ENCODE measurements around the gene KCNMB1.

The KCNMB1 gene

GRCh38 chr5:170414786-170415185, 25.6 kb upstream of the KCNMB1 start:
- no peak for DNase-seq (ENCODE audit: low read depth in 2 of 3, low spot score in 1 of 3)

GRCh38 chr5:170413897-170414296, 24.7 kb upstream of the KCNMB1 start:
- DNase-seq (ENCODE audit: low read depth in 2 of 3, low spot score in 1 of 3) = no peak

- no peak for DNase-seq (ENCODE audit: low read depth in 2 of 3, low spot score in 1 of 3)
Observed at GRCh38 chr5:170411100-170411499, 21.9 kb upstream of the KCNMB1 start.

- DNase-seq (ENCODE audit: low read depth in 2 of 3, low spot score in 1 of 3) = no peak
Observed at GRCh38 chr5:170410401-170410800, 21.2 kb upstream of the KCNMB1 start.

DNA sequence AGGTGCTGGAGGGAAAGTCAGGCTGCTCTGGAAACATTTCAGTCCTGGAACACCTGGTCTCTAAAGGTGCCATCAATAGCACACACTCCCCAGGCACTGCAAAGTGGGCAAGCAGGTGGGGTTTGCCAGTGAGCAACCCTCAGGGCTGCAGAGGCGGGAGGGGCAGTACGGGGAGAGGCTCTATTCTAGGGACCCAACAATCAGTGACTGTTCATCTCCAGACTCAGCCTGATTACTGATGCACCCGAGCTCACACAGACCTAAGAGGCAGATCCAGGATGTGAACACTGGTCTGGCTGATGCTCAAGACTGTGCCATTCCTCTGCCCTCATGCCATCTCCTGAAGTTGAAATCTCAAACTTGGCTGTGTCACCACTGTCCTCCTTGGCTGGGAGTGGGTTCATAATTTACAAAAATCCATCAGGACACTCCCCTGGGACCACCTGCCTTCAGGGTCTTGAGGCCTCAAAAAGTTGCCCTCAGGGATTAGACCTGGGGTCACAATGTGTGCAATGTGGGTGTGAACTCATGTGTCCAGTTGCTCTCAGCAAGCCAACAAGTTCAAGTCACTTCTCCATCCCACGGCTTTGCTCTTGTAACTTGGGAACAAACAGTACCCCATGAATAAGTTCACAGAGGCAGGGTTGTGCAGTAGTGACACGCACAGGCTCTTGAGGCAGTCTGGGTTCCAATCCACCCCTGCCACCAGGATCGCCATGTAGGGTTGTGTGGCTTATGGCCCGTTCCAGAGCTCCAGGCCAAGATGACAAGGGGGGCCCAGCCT, 19.9 kb upstream of the KCNMB1 start:
- DNase-seq (ENCODE audit: low read depth in 2 of 3, low spot score in 1 of 3) = no peak

DNA sequence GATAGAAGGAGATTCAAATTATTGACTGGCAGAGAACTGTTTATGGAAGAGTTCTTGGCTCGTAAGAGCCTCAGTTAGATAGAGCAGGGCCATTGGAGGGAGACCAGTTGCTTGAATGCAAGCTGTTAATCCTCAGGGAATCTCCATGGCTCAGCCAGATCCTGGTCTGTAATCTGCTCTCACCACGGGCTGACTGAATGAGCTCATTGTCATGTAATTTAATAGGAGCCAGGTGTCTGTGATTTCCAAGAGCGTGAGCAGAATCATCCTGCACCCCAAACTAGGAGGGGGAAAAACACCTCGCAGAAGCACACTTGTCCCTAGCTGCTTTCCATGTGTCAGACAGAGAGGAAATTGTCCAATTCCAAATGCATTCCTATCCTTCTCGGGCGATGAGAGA, 19.1 kb upstream of the KCNMB1 start:
- no peak for DNase-seq (ENCODE audit: low read depth in 2 of 3, low spot score in 1 of 3)

- DNase-seq (ENCODE audit: low read depth in 2 of 3, low spot score in 1 of 3) = no peak
Observed at GRCh38 chr5:170407062-170407461, 17.9 kb upstream of the KCNMB1 start.

DNA sequence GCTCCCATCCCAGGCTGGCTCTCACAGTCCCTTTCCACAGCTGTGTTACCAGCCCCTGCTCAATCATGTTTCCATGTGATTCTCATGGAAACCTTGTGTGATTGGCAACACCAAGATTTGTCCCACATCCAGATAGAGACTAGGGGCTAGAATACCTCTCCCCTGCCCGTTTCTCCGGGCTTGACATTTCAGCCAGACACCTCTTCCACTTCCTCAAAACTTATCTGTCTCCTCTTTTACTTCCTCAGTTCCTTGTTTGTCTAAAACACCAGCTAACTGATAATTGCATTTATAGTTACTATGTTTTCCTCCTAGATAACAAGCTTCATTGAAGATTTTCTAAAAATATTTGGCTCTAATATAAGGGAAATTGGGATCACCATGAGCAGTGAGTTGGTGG, 16.6 kb upstream of the KCNMB1 start:
- no peak for DNase-seq (ENCODE audit: low read depth in 2 of 3, low spot score in 1 of 3)

DNA sequence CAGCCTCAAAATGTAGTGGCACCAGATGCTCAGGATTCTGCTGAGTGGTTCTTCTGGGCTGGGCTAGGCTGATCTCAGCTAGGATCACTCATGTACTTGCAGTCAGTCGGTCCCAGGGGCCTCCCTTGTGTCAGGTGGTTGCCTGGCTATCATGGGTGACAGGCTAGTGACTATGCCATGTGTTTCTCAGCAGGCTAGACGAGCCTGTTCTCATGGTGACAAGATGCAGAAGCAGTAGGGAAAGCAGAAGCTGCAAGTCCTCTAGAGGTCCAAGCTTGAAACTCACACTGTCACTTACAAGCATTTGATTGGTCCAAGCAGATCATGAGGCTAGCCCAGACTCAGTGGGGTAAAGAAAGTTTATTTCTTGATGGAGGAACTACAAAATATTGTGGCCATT, 15.2 kb upstream of the KCNMB1 start:
- DNase-seq (ENCODE audit: low read depth in 2 of 3, low spot score in 1 of 3) = no peak

- DNase-seq (ENCODE audit: low read depth in 2 of 3, low spot score in 1 of 3) = no peak
Observed at GRCh38 chr5:170403675-170404074, 14.5 kb upstream of the KCNMB1 start.

DNA sequence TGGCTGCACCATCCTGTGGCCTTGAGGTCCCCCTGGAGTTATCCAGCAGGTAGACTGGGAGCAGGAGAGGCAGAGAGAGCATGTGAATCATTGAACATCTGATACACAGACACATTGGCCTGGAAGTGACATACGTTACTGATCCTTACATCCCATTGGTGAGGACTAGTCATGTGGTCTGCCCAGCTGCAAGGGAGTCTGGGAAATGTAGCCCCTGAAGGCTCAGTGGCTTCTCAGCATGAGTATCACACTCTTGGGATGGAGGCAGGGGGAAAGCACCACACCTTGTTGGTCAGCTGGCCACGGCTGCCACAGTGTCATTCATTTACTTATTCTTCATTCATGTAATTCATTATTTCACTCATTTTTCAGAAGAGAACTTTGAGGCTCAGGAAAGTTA, 13.3 kb upstream of the KCNMB1 start:
- DNase-seq (ENCODE audit: low read depth in 2 of 3, low spot score in 1 of 3) = no peak

DNA sequence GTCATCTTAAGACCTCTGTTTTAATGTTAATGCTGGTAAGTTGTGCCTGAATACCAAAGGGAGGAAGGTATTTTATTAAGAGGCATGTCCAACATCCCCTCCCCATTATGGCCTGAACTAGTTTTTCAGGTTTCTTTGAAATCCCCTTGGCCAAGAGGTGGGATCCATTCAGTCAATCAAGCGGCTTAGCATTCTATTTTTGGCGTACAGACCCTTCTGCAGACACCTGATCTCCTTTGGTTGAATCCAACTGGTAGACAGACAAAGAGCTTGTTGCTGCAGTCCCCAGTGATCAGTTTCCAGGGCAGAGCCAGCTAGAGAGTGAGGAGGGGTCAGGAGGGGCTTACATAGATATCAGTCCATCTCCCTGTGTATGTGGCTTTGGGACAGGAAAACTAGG, 7.9 kb upstream of the KCNMB1 start:
- DNase-seq (ENCODE audit: low read depth in 2 of 3, low spot score in 1 of 3) = no peak

- DNase-seq (ENCODE audit: low read depth in 2 of 3, low spot score in 1 of 3) = no peak
Observed at GRCh38 chr5:170393958-170394357, 4.8 kb upstream of the KCNMB1 start.

DNA sequence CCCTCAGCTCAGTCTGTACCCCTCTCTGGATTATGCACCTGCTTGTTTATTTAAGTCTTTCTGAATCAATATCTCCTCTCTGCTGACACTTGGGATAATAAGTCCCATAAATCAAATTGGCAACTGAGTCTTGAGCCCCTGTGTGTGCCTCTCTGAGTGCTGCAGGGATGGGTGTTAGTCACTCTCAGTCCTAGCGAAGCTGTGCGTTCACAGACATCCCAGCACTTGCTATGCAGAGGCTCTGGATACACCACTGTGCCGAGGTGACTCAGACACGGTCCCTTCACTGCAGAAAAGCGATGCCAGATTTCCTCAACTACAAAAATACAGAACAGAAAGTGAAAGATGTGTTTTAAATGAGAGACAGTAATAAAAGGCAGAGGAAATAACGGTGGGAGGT, 4.1 kb upstream of the KCNMB1 start:
- DNase-seq (ENCODE audit: low read depth in 2 of 3, low spot score in 1 of 3) = peak; percentile 9 to 33 (median 23)

GRCh38 chr5:170390472-170390871, 1.3 kb upstream of the KCNMB1 start:
- DNase-seq (ENCODE audit: low read depth in 2 of 3, low spot score in 1 of 3) = no peak

DNA sequence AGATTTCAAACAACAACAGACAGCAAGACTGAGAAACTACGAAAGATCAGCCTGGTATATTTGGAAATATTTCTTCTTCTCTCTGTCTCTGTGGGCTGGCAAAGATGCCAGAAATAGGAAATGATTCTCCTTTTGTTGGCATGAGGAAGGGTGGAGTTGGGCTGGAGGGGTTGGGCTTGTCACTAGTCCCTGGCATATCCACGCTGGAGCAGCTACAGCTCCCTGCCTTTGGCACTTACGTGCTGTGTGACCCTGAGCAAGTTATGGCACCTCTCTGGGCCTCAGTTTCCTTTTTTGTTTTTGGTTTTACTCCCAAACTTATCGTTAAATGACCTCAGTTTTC, 354 bp upstream of the KCNMB1 start:
- DNase-seq (ENCODE audit: low read depth in 2 of 3, low spot score in 1 of 3) = no peak

DNA sequence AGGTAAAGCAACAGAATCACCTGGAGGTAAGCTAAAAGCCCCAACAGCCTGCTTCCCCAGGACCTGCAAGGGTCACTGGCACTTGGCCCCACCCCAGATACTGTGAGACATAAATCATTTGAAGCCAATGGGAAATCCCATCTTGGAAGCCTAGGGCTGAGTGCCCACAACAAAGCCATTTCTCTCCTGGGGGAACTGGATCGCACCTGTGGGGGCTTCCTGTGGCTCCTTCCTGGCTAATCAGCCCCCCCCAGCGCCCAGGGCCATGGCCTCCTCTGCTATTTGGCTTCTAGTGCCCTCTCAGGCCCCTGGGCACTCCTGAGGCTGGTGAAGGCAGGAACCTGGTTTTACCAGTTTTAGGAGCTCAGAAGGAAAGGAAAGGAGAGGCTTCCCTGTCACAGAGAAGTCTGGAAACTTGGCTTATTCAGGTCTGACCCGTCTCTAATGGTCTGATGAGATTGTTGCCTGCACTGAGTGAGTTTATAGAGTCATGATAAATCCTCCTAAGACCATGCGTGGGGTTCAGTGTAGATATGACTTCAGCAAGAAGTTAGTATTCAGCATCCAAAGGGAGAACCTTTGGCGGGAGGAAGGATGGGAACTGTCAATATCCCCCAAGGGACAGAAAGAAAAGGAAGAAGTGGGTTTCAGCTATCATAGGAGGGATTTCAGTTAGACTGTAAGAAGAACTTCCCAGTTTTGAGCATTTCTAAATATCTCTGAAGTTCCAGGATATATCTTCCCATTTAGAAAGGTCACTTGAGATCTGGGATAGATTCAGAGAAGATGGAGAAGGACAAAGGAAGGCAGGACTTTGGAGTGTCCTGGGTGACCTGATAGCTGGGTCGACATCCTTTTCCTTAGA, 1.2 kb downstream of the KCNMB1 start:
- DNase-seq (ENCODE audit: low read depth in 2 of 3, low spot score in 1 of 3) = no peak

DNA sequence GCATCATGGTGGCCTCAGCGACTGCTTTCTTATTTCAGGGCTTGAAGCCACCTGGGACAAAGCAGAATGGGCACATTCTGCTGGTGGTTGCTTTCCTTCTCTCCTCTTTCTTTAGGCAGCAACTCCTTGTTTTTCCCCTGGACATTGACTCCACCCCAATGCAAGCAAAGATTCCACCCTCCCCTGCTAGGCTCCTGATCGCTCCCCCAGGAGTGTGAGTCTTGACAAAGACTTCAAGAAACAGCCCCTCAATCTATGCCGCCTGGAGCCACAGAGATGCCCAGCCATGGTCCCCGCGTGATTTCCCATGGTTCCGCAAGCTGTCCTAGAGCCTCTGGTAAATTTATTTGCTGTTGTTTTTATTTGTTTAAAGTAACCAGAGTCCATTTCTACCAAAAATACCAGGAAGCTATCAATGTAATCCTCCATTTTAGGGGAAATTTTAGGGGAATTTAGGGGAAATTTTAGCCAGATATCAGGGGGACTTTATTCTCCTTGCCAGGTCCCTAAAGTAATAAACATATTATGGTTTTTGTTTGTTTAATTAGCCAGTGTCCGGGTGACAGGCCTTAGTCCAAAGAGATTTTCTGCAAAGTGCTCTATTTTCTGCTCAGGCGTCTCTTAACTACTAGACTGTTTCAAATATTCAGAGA, 2.3 kb downstream of the KCNMB1 start:
- DNase-seq (ENCODE audit: low read depth in 2 of 3, low spot score in 1 of 3) = no peak

GRCh38 chr5:170383227-170383626, 5.9 kb downstream of the KCNMB1 start:
- no peak for DNase-seq (ENCODE audit: low read depth in 2 of 3, low spot score in 1 of 3)

DNA sequence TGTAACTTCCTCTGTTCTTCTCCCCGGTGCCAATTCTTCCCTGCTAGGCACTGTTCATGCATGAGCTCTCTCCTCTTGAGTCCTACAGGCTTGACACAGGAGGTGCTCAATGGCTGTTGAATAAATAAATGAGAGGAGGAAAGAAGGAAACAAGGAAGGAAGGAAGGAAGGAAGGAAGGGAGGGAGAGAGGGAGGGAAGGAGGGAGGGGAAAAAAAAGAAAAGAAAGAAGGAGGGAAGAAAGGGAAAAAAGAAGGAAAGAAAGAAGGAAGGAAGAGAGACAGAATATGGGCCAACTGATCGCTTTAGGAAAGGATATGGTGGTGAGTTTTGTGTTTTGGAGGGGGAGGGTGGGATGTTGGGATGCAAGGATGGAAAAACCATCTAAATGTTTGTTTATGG, 6.4 kb downstream of the KCNMB1 start:
- DNase-seq (ENCODE audit: low read depth in 2 of 3, low spot score in 1 of 3) = no peak

DNA sequence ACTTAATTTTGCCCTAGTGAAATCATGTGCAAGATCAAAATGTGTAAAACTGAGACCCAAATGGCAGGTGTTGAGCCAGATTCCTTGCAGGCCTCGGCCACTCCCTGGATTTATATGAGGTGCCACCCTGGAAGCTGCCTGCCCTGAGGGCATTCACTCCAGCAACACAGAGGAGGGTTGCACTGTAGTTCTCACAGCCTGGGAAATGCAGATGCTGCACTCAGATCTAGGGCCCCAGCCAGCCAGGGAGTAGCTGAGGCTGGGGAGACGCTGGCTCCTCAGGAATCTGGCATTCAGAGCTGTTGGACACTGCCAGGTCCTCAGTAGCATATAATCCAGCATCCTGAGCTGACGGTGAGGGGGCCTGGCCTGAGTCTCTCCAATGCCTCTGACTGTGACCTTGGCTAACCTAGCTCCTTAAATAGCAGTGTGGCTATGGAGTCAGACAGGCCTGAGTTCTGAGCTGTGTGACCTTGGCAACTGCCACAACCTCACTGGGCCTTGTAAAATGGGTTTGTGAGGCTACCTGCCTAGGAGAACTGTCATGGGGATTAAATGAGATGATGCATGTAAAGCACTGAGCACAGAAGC, 8.7 kb downstream of the KCNMB1 start:
- DNase-seq (ENCODE audit: low read depth in 2 of 3, low spot score in 1 of 3) = no peak

DNA sequence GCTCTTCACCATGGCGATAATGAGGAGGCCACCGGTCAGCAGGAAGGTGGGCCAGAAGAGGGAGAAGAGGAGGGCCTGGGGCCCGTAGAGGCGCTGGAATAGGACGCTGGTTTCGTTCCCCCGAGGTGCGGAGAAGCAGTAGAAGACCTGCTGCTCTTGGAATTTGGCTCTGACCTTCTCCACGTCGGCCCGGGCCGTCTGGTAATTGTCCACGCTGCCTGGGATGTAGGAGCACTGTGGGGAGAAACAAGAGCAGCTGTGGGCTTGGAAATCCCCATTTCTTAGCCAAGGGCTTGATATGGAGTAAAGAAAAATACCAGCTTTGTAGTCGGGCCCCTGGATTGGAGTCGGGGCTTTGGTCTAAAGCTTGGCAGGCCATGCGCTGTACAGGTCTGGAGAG, 10.4 kb downstream of the KCNMB1 start:
- no peak for DNase-seq (ENCODE audit: low read depth in 2 of 3, low spot score in 1 of 3)

Data from stimulated activated CD4-positive, alpha-beta T cell treated with anti-CD3 and anti-CD28 coated beads, Interleukin-12 subunit alpha, Interleukin-12 subunit beta, amount 100 ng/mL, for 48 hours (primary cell).